Measurements from ENCODE around the gene TAF8. TPM values are rescaled to one million over a fixed set of nuclear protein-coding genes. Genes with fewer than 3 reads are reported as not detected.

Gene TAF8
- total and polyA plus RNA-seq, 10 of the 15 experiments (the other 5 are each of a cell fraction or from before 2014, with no cell fraction given) = 11.7 to 30.9 (median 19.9) TPM

- TF ChIP-seq HDAC2 (IDR thresholded peaks at IDR 0.05) = no peak
Measured at GRCh38 chr6:42071881-42072583, 21.7 kb downstream of the TAF8 start (continued).

DNA sequence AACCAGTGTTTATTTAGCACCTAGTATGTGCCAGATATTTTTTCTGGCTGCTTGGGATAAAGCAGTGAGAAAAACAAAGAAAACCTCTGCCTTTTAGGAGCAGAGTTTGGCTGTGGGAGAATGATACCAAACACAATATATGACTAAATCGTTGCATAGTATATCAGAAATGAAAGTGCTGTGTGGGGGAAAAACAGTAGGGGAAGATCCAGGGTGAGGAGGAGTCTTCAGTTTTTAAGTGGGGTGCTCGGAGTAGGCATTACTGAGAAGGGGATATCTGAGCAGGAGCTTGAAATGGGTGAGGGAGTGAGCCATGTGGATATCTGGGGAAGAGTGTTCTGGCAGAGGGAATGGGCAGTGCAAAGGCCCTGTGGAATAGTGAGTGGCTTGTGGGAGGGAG lies 23.0 kb downstream of the TAF8 start:
- no peak for FAIRE-seq
- H3K79me2 ChIP-seq (ENCODE audit: control insufficient read depth, insufficient read depth, low read length) = no peaks in the 10 kb centered on the region
- CTCF ChIA-PET = interaction anchor here (0.6 to 1.6 kb wide), 9 partner anchors 22 to 475 kb away, joined by 3 to 11 read pairs (median 3); partner anchors contain the start of gene TAF8
- intact Hi-C loops (cut with micrococcal nuclease; ENCODE audit: unreplicated experiment) = no loop called here
- H2AFZ ChIP-seq (ENCODE audit: control insufficient read depth, low read depth, low read length) = no peak overlapping the region
- H3K4me1 ChIP-seq (ENCODE audit: control insufficient read depth, insufficient read depth, low read length) = no peaks in the 10 kb centered on the region
- no peak overlapping the region for H3K4me3 ChIP-seq
- no peak overlapping the region for H3K9ac ChIP-seq (ENCODE audit: control insufficient read depth, insufficient read depth, low read length)
- SMC1A ChIA-PET (ENCODE audit: uncharacterized antibody, unreplicated experiment) = interaction anchor here (1.0 to 1.5 kb wide), 5 partner anchors 15 to 141 kb away, joined by 3 to 5 read pairs (median 4); no protein-coding TSS in a partner anchor
- in situ Hi-C loops (cut with MboI) = no loop called here
- no peaks in the 10 kb centered on the region for H3K27me3 ChIP-seq (replicated peaks in 1 of 2; ENCODE audit: control insufficient read depth in 2 of 2, insufficient read depth in 2 of 2, low read length in 1 of 2)
- BruUV-seq (replicated peaks) = no TSS peak
- TF ChIP-seq ESRRA (IDR thresholded peaks at IDR 0.05; ENCODE audit: low read length) (no peak), MYC (IDR thresholded peaks at IDR 0.05; ENCODE audit: insufficient read depth, insufficient read length, insufficient replicate concordance, low read length, severe bottlenecking) (no peak), NR2C2 (IDR thresholded peaks at IDR 0.05; ENCODE audit: borderline replicate concordance, control insufficient read depth, insufficient read length, low read depth) (no peak), CBFB (IDR thresholded peaks at IDR 0.05; ENCODE audit: low read depth) (no peak), CBX3 (IDR thresholded peaks at IDR 0.05; ENCODE audit: borderline replicate concordance, low read depth) (no peak)
- ATAC-seq = no peak
- no peak overlapping the region for H3K27ac ChIP-seq (ENCODE audit: control insufficient read depth, insufficient read depth)
- no peaks in the 10 kb centered on the region for H4K20me1 ChIP-seq (ENCODE audit: control insufficient read depth, insufficient read depth)
- H3K9me3 ChIP-seq (replicated peaks; ENCODE audit: control insufficient read depth, insufficient read depth, low read length) = no peaks in the 10 kb centered on the region
- peaks cover 9 to 27% of the 10 kb centered on the region in 2 experiments for H3K36me3 ChIP-seq (ENCODE audit: control insufficient read depth in 2 of 2, insufficient read depth in 2 of 2, low read length in 1 of 2)
- H3K4me2 ChIP-seq (ENCODE audit: control insufficient read depth, insufficient read depth) = no peak overlapping the region
- DNase-seq (ENCODE audit: low read depth, low spot score) = no peak
- POLR2A ChIA-PET = no interaction called here
- WGBS (ENCODE audit: insufficient coverage, insufficient replicate concordance, low lambda C conversion rate, missing lambda C conversion rate) = 33% methylated on average over 2 of the region's 2 CpGs
- RAD21 ChIA-PET (ENCODE audit: unreplicated experiment) = interaction anchor here (0.6 to 1.4 kb wide), 3 partner anchors 95 to 157 kb away, joined by 3 to 4 read pairs (median 3); no protein-coding TSS in a partner anchor

Measured in GM12878 (cell line).